HG03521 (cell line): ENCODE data around the gene FBH1.
"Not testable (repeated sequence)": the region's sequence is repeated elsewhere in the genome, so short reads cannot be mapped to it uniquely, and the experiment has no call there.

Source experiments
- ATAC-seq: cut with Tn5 transposase; IDR thresholded peaks from one replicate; pipeline ENCODE4 v1.9.1; 2021; ENCODE audit warnings: mild to moderate bottlenecking, moderate library complexity; ENCODE audit not compliant: unreplicated experiment

FBH1 gene

DNA sequence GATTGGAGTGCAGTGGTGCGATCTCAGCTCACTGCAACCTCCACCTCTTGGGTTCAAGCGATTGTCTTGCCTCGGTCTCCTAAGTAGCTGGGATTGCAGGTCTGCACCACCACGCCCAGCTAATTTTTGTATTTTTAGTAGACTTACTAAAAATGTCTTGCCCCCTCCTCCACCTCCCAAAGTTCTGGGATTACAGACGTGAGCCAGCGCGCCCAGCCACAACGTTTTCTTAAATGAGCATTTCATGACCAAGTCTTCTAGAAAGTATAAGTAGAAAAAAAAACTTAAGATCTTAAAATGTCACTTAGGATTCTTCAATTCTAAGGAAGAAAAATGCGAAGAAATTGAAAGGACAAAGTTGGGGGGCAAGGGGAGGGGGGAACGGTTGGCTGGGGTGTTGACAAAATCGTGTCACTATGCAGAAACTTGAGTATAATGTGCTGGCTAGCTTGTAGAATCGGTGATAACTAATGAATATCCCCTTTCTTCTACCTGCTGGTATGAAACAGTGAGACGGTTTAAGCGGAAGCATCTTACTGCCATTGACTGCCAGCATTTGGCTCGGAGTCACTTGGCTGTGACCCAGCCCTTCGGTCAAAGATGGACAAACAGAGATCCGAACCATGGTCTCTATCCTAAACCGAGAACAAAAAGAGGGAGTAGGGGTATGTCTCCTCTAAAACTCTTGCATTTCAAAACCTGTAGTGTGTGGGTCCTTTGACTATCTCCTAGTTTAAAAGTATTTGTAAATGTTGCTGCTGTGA is 12.7 kb downstream of the FBH1 start:
- ATAC-seq, result no peak

DNA sequence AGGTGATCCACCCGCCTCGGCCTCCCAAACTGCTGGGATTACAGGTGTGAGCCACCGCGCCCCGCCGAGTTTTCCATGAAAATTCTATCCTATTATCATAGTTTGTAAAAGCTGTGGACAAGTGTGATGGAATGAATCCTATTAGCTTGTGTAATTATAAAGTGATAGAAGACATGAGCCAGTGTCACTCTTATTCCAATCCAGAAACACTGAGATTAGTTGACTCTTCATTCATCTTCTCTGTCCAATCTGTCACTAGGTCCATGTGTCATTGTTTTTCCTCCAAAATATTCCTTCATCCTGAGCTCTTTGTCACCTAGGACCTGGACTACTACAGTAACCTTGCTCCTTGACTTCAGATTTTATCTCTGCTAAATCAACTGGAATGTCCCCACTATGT is 13.5 kb downstream of the FBH1 start:
- ATAC-seq, result no peak

DNA sequence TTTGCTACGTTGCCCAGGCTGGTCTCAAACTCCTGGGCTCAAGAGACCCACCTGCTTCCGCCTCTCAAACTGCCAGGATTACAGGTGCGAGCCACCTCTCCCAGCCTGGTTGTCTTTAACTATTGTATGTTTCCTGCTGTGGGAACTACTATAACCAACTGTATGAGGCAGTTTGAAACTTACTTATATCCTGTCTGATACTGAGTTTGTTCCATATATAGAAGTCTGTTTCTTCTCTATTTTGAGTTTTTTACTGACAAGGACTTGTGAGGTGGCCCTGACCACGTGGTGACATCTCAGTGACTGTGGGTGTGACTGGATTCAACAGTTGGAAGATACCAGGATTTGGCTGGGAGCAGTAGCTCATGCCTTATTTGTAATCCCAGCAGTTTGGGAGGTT is 14.2 kb downstream of the FBH1 start:
- peak; percentile 91 for ATAC-seq

DNA sequence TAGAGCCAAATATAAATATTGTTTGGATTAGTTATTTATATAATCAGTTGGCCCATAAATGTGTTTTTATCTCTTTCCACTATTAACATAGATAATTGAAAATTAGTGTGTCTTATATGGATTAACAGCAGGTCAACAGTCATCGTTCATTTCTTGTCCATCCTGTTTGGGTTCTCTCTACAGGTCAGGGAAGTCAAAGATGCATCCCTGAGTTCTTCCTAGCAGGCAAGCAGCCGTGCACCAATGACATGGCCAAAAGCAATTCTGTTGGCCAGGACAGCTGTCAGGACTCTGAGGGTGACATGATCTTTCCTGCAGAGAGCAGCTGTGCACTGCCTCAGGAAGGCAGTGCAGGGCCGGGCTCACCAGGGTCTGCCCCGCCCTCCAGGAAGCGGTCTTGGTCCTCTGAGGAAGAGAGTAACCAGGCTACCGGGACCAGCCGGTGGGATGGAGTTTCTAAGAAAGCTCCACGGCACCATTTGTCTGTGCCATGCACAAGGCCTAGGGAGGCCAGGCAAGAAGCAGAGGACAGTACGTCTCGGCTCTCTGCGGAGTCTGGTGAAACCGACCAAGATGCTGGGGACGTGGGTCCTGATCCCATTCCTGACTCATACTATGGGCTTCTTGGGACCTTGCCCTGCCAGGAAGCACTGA is 15.9 kb downstream of the FBH1 start:
- ATAC-seq, result no peak

DNA sequence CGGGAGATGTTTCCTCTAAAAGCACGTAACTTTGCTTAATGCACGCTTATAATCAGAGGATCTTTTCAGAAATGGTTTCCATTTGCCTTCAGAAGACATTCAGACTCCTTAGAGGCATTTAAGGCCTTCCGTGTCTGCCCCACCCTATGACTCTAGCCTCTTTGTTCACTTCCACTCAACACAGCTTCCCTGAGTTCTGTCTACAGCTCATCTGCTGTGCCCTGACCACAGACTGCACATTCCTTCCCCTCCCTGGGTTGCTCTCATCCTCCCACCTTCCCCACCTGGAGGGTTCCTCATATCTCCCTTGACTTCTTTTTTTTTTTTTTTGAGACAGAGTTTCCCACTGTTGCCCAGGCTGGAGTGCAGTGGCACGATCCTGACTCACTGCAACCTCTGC is 16.6 kb downstream of the FBH1 start:
- no peak for ATAC-seq

DNA sequence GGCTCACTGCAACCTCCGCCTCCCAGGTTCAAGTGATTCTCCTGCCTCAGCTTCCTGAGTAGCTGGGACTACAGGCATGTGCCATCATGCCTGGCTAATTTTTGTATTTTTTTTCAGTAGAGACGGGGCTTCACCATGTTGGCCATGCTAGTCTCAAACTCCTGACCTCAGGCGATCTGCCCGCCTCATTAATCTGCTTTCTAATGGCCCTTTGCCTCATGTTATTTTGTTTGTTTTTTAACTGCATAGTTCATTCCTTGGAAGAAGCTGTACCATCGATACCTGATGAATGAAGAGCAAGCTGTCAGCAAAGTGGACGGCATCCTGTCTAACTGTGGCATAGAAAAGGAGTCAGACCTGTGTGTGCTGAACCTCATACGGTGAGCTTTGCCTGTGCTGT is 18.6 kb downstream of the FBH1 start:
- ATAC-seq, result not testable (repeated sequence)

DNA sequence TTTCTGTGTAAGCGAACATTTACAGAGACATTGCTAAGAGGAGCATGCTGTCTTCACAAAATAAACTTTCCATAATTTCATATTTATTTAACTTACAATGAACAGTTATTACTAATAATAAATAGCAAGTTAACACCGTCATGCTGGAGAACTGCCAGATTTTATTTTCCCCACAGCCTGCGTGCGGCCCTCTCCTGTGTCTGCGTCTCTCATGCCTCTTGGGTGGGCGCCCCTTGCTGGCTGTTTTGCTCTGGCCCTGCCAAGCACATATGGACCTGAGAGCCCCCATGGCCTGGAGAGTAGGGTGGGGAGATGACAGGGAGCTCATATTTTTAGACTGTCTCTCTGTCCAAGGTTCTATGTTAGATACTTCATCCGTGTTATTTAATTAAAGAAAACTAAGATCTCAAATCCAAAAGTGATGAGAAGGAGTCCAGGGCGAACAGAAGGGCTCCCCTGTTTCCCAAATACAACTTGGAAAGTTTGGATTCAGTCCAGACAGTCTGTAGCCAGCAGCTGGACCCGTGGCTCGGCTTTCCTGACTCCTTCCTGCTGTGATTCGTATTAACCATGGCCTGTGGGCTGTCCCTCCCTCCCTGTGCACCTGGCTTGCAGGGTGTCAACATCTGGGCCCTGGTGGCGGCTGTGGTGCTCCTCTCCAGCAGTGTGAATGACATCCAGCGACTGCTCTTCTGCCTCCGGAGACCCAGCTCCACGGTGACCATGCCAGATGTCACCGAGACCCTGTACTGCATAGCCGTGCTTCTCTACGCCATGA is 20.5 kb downstream of the FBH1 start:
- no peak for ATAC-seq

DNA sequence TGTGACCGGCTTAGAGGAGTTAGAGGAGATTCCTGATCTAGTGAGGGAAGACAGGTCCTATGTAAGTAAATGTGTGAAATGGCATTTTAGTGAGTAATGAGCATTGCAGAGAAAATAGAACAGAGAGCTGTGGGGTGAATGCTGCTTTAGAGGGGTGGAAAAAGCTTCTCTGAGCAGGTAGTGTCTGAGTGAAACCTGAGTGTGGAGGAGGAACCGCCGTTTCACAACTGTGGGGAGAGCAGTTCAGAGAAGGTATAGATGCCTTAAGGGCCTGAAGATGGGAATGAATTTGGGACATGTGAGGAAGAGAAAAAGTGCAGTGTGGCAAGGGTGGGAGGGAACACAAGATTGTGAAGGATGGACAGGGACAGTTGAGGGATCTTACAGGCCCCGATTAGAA is 21.6 kb downstream of the FBH1 start:
- ATAC-seq, result no peak

DNA sequence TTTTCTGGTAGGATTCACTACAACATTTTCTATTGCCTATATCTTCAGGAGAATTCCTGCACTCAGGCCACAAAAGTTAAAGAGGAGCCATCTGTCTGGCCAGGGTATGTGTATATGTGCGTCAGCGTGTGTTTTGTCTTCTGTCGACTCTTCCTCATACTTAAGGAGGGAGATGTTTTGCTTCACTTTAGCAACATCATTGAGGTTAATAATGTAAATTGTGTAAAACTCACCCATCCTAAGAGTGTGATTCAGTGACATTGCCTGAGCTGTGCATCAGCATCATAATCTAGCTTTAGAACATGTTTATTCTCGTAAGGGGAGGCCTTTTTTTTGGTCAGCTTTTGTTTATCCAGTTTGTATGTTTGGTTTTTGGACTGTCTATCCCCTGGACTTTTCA is 23.7 kb downstream of the FBH1 start:
- no peak for ATAC-seq

DNA sequence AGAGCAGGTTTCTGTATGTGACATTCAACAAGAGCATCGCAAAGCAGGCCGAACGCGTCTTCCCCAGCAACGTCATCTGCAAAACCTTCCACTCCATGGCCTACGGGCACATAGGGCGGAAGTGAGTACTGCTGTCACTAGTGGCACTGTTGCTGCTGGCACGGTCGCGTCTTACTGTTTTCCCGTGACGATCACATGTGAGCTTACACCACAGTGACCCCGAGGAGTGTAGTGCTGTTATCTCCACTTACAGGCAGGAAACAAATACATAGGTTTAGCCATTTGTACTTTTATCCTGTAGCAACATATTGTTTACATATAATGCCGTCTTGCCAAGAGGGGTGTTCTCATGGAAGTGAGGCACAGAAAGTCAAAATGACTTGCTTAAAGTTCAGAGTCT is 25.4 kb downstream of the FBH1 start:
- no peak for ATAC-seq

DNA sequence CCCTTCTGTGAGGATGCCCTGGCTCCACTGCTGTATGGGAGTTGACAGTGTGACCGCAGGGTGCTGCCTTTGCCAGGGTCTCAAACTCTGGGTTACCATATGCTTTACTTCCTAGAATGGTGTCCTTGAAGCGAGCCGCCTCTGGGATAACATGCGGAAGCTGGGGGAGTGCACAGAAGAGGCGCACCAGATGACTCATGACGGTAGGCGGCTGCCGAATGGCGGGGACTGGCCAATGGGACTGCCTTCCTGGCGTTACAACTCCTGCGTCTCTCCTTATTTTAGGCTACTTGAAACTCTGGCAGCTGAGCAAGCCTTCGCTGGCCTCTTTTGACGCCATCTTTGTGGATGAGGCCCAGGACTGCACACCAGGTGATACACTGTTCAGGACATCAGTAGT is 27.3 kb downstream of the FBH1 start:
- no peak for ATAC-seq

DNA sequence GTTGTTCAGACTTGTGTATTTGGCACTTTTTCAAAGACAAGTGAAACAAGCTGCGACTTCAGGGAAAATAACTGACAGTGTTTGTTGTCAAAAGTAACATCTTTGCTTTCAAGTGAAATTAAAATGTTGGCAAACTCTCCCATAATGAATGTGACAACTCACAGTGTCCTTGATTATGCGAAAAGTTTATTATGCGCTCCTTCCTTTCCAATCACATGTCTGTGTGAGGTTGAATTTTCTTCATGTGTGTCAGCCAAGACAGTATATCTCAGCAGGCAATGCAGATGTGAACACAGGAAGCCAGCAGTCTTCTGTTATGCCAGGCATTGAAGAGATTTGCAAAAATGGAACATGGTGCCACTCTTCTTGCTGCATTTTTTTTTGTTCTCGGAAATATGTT is 28.7 kb downstream of the FBH1 start:
- ATAC-seq, result no peak

DNA sequence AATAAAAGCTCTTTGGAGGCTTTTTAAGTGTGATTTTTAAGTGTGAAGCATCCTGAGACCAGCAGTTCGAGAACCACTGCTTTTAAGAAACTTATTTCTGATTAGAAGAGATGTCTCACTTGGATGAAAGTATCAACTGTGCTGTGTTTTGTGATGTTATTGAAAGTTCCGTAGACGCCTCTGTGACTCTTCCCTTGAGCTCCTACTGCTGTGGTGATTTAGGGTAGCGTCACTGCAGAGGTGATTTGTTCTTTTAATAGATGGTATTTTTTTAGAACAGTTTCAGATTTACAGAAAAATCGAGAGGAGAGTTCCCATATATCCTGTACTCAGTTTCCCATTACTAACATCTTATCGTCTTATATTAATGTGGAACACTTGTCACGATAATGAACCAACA is 29.5 kb downstream of the FBH1 start:
- ATAC-seq, result no peak

DNA sequence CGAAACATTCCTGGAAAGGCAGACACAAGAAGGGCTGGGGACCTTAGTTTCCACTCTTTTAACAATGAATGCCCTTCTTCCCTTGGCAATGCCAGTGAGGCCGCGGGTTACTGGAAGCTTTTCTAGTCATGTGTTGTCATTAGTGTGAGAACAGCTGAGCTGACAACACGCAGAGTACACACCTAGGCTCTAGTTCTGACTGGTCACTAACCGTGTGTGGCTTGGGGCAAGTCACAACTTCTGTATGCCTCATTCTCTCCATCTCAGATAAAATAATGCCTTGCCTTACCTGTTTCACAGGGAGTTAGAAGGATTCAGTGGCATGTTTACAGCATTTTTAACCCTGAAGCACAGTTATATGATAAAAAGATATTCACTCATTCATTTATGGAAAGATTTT is 31.7 kb downstream of the FBH1 start:
- ATAC-seq, result no peak

DNA sequence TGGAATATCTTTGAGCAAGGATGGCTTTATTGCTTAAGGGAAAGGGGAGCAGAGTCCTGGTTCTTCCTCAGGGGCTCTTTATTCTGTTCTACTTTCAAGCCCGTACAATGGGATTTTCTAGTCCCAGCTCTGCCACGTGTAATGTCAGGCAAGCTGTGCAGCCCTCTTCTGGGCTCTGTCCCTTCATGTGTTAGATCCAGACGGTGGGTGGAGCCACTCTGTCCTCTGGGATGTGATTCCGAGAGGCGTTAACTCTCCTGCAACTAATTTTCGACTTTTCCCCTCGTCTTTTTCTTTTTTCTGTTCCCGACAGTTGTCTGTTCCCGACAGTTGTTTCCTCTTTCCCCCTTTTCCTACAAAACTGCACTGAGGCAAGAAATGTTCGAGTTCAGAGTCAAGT is 34.8 kb downstream of the FBH1 start:
- ATAC-seq, result no peak

DNA sequence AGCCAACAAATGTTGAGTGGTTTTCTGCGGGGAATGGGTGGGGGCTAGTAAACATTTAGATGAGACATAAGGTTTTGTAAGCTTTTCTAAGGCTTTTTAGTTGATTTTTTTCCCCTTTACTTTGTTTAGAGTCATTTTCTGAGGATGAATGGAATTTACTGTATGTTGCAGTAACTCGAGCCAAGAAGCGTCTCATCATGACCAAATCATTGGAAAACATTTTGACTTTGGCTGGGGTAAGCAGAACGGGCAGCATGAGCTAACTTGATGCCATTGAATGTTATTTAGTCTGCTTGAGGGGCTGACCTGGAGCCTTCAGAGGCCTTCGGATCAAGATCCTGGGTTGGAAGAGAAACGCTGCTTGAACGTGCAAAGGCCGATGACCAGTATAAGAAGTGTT is 37.3 kb downstream of the FBH1 start:
- ATAC-seq, result no peak

DNA sequence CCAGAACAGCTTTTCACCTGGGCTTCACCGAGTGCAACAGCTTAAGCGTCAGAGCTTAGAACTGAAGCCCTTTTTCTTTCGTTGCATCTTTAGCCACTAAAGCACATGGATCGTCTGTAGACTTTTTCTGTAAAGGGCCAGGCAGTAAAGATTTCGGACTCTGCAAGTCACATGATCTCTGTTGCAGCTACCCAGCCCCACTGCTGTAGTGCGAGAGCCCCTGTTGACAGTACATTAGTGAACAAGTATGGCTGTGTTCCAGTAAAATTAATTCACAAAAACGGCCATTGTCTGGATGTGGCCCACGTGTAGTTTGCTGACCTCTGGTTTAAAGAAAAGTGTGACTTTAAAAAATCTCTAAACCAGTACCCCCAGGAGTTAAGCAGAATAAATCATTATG is 39.4 kb downstream of the FBH1 start:
- ATAC-seq, result no peak

DNA sequence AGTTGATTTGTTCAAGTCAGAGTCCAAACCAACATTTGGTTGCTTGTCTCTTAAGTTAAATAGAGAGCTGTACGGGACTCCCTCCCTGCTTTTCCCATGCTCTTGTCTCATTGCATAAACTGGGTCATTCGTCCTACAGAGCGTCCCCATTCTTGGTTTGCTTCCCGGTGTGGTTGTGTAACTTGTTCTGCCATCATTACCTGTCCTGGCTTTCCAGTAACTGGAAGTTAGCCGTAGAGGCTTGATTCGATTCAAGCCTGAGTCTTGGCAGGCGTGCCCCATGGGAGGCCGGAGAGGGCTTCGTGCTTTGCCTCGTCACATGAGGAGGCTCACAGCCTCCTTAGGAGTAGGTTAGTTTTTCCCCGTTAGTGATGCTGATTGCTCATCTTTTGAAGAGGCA is 40.2 kb downstream of the FBH1 start:
- ATAC-seq, result no peak

DNA sequence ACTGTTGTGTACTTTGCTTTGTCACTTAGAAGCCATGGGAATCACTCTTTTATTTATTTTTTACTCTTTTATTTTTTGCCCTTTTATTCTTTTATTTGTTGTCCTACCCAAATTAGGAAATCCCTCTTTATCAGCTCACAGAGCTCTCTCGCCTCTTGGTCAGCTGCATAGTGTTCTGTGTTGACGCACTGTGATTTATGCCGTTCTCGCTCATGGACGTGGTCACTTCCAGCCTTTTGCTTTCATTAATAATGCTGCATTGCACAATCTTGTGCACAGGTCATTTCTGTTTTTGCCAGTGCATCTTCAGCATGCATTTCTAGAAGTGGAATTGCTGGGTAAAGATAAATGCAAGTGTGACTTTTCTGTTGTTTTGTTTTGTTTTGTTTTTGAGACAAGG is 42.3 kb downstream of the FBH1 start:
- no peak for ATAC-seq

DNA sequence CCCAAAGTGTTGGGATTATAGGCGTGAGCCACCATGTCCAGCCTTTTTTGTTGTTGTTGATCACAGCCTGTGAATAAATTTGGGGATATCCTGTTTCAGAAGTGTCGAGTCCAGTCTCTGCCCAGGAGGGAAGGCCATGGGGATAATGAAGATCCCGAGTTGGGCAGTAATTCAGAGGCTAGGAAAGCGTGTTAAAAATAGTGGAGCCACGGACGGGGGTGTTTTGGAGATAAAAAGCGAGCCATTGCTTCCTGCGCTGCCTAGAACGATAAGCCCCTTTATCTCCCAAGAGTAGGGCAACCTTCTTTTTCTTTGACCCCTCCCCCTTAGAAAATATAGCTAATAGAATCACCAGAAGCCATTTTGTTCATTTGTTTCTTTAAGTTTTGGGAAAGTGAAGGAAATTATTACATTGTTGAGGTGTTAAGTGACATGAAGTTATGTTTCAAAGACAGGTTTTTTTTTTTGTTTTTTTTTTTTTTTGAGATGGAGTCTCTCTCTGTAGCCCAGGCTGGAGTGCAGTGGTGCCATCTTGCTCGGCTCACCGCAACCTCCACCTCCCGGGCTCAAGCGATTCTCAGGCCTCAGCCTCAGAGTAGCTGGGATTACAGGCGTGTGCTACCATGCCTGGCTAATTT is 44.0 kb downstream of the FBH1 start:
- no peak for ATAC-seq

DNA sequence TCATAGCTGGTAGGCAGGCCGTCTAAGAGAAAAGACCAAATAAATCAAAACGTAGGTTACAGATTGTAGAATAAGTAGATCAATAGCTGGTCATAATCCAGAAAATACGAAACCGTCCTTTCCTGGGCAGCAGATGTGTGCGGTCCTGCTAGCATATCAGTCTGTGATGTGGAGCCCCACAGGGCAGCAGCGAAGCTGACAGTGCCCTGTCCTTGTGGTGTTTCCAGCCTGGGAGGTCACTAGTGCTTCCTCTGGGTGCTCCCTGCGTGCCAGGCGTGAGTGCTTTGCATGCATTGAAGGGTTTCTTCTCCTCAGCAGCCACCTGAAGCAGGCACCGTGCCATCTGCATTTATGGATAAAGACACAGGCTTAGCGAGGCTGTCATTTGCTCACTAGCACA is 45.6 kb downstream of the FBH1 start:
- ATAC-seq, result no peak

DNA sequence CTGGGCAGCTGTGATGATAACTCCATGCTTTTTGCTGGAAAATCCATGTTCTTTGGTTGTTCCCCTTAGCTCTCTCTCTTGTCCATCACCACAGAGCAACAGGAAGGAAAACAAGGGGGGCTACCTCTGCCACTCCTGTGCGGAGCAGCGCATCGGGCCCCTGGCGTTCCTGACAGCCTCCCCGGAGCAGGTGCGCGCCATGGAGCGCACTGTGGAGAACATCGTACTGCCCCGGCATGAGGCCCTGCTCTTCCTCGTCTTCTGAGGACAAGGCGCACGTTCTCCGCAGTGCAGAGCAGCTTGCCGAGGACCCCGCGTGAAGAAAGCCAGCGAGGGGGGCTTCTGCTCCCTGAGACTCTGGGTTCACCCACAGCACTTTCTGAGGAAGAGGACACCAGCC is 47.0 kb downstream of the FBH1 start:
- no peak for ATAC-seq
